GM21515 (cell line): ENCODE results near the gene SCARB1.

Source experiments
- ATAC-seq: cut with Tn5 transposase; IDR thresholded peaks from one replicate; pipeline ENCODE4 v1.9.1; 2021; ENCODE audit not compliant: unreplicated experiment

SCARB1 gene

DNA sequence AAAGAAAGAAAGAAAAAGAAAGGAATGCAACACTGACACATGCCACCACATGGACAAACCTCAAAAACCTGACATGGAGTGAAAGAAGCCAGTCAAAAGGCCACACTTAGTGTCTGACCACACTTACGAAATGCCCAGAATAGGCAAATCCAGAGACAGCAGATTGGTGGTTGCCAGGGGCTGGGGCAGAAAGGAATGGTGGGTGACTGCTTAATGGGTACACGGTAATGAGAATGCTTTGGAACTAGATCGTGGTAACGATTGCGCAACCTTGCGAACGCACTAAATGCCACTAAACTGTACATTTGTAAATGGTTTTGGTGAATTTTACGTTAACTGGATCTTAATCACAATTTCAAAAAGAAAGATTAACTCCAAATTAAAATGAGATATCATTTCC, 39.5 kb downstream of the SCARB1 start:
- ATAC-seq, result no peak

DNA sequence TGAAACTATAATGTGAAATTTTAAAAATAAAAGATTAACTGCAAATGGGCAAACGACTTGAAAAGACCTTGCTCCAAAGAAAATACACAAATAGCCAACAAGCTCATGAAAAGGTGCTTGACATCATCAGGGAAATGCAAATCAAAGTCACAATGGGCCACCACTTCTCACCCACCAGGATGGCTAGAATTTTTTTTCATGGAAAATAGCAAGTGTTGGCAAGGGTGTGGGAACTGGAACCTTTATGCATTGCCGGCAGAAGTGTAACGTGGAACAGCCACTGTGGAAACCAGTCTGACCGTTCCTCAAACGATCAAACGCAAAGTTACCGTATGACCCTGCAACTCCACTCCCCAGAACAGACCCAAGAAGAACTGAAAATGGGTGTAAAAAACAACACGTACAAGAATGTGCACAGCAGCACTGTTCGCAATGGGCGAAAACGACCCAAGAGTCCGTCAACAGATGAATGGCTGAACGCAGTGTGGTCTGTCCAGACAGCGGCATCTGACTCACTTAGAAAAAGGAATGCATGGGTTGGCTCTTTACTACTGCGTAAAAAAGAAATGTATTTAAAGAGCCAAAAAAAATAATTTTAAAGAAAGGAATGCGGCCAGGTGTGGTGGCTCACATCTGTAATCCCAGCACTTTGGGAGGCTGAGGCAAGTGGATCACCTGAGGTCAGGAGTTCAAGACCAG, 40.2 kb downstream of the SCARB1 start:
- ATAC-seq, result no peak

GRCh38 chr12:124822218-124822617, 41.4 kb downstream of the SCARB1 start:
- ATAC-seq, result no peak

- ATAC-seq, result no peak
Observed at GRCh38 chr12:124821252-124822200, 42.1 kb downstream of the SCARB1 start.

DNA sequence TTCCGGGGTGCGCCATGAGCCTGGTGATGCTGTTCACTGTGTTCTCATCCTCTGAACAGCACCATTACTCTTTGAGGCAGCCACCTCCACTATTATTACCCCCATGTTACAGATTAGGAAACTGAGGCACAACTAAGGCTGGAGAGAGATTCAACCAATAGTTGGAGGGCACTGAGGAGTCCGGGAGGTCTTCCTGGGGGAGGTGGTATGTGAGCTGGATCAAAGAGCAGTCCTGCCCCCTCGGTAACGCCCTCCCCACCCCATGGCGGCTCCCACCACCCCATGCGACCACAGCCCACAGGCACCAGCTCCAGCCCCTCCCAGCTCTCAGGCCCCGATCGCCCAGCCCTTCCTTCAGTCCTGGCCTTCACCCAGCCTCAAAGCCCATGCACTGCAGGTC, 43.5 kb downstream of the SCARB1 start:
- no peak for ATAC-seq

DNA sequence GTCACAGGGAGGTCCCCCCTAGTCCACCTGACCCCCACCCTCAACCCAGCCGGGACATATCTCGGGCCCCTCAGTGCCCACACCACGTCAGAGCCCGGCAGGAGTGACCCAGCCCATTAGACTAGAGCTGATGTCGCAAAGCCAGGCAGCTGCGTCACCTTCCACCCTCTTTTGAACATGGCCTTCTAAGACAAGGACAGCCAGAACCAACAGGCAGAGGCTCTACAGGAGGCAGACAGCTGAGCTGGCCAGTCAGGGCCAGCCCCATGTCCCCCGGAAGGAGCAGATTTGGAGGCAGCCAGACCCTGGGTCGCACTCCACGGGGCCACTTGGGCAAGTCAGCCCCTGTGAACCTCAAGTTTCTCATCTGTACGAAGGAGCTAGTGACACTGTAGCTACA, 44.1 kb downstream of the SCARB1 start:
- ATAC-seq, result no peak

DNA sequence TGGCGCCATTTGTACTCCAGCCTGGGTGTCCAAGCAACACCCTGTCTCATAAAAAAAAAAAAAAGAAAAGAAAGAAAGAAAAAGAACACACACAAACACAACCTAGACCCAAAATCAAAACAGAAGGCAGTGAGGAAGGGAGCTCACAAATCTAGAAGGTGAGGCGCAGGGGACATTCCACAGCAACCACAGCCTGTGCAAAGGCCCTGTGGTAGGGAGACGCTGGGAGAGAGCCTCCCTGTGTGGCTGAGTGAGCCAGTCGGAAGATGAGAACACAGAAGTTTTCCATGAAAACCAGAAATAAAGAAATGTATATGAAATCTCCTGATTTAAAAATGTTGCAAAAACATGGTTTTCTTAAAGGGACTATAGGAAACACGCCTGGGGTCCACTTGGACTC, 44.6 kb downstream of the SCARB1 start:
- ATAC-seq, result no peak

- no peak for ATAC-seq
Observed at GRCh38 chr12:124817076-124818000, 46.3 kb downstream of the SCARB1 start.

GRCh38 chr12:124816295-124816854, 47.3 kb downstream of the SCARB1 start:
- ATAC-seq, result no peak

- no peak for ATAC-seq
Observed at GRCh38 chr12:124814741-124815613, 48.7 kb downstream of the SCARB1 start.

DNA sequence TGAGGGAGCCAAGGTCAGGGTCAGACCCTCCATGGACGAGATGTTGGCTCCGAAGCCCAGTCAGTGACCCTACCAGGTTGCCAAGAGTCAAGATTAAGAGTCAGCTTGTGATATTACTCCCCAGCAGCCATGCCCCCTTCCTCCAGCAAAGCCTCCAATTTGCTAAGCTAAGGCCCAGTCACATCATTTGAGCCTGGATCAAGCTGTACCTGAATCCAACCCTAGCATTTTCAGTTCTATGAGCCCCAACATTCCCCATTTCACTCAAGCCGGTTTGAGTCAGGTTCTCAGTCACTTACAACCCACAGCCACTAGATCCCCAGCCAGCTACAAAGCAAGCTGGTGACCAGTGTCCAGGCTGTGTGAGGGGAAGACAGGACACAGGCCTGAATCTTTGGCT, 49.9 kb downstream of the SCARB1 start:
- no peak for ATAC-seq

GRCh38 chr12:124812979-124813378, 50.7 kb downstream of the SCARB1 start:
- no peak for ATAC-seq

GRCh38 chr12:124812356-124812755, 51.3 kb downstream of the SCARB1 start:
- ATAC-seq, result no peak

GRCh38 chr12:124811633-124812032, 52.0 kb downstream of the SCARB1 start:
- no peak for ATAC-seq

GRCh38 chr12:124809878-124810277, 53.8 kb downstream of the SCARB1 start:
- no peak for ATAC-seq

- ATAC-seq, result no peak
Observed at GRCh38 chr12:124809391-124809790, 54.3 kb downstream of the SCARB1 start.

DNA sequence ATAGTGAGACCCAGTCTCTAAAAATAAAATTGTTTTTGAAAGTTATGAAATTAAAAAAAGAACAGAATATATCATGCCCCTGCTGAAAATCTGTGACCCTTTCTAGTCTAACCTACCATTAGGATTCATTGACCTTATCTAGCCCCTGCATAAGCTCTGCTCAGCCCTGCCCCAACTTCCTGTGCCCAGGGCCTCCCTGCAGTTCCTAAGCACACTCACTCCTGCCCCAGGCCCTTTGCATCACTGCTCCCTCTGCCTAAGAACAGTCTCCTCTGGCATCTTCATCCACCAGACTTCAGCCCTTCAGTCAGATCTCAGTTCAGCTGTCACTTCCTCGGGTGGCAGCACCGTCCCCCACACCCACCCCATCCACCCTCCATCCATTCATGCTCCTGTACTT, 55.4 kb downstream of the SCARB1 start:
- no peak for ATAC-seq

GRCh38 chr12:124805876-124806668, 57.6 kb downstream of the SCARB1 start:
- ATAC-seq, result no peak

GRCh38 chr12:124805050-124805449, 58.6 kb downstream of the SCARB1 start:
- ATAC-seq, result no peak
